ENCODE data around the gene DNAH6. TPM values are rescaled to one million over a fixed set of nuclear protein-coding genes. Genes with fewer than 3 reads are reported as not detected.

DNAH6 gene
- total and polyA plus RNA-seq, 10 of the 15 experiments (the other 5 are each of a cell fraction or from before 2014, with no cell fraction given): 0.07 to 1.0 (median 0.29) TPM

- Histone ChIP-seq H2AFZ (ENCODE audit: control insufficient read depth, low read depth, low read length) (no peak overlapping the region), H3K27ac (ENCODE audit: control insufficient read depth, insufficient read depth) (no peak overlapping the region), H3K9ac (ENCODE audit: control insufficient read depth, insufficient read depth, low read length) (no peak overlapping the region), H3K4me1 (ENCODE audit: control insufficient read depth, insufficient read depth, low read length) (no peaks in the 10 kb centered on the region), H3K4me2 (ENCODE audit: control insufficient read depth, insufficient read depth) (no peak overlapping the region), H3K9me3 (replicated peaks; ENCODE audit: control insufficient read depth, insufficient read depth, low read length) (no peaks in the 10 kb centered on the region), H3K36me3 (ENCODE audit: control insufficient read depth in 2 of 2, insufficient read depth in 2 of 2, low read length in 1 of 2) (no peaks in the 10 kb centered on the region), H3K27me3 (replicated peaks in 1 of 2; ENCODE audit: control insufficient read depth in 2 of 2, insufficient read depth in 2 of 2, low read length in 1 of 2) (0 out of 4 replicates have a peak, but pooled peaks cover 0 to 6% of the 10 kb centered on the region in 2 experiments), H3K79me2 (ENCODE audit: control insufficient read depth, insufficient read depth, low read length) (no peaks in the 10 kb centered on the region), H4K20me1 (ENCODE audit: control insufficient read depth, insufficient read depth) (no peaks in the 10 kb centered on the region), H3K4me3 (no peak overlapping the region)
- POLR2A ChIA-PET: no interaction called here
- CTCF ChIA-PET: no interaction called here
- SMC1A ChIA-PET (ENCODE audit: uncharacterized antibody, unreplicated experiment): interaction anchor here (1.7 kb wide), 1 partner anchor 264 kb away, joined by 3 read pairs; no protein-coding TSS in a partner anchor
- TF ChIP-seq SMAD5 (IDR thresholded peaks at IDR 0.05; ENCODE audit: low read depth) (no peak), USF1 (IDR thresholded peaks at IDR 0.05; ENCODE audit: borderline replicate concordance, extremely low read length, insufficient read depth, low read depth, low read length) (no peak), ASH2L (IDR thresholded peaks at IDR 0.05; ENCODE audit: borderline replicate concordance, low read depth) (no peak), NFYA (IDR thresholded peaks at IDR 0.05; ENCODE audit: borderline replicate concordance, low read depth, low read length) (no peak), SP1 (IDR thresholded peaks at IDR 0.05; ENCODE audit: low read depth, low read length) (no peak), JUND (IDR thresholded peaks at IDR 0.05; ENCODE audit: low read depth, low read length) (no peak), RBBP5 (conservative IDR thresholded peaks at IDR 0.05) (no peak), BACH1 (IDR thresholded peaks at IDR 0.05; ENCODE audit: borderline replicate concordance) (no peak), RELB (IDR thresholded peaks at IDR 0.05; ENCODE audit: low read depth) (no peak), PAX8 (IDR thresholded peaks at IDR 0.05) (no peak), EZH2 (IDR thresholded peaks at IDR 0.05; ENCODE audit: borderline replicate concordance, control insufficient read depth, low read depth, low read length) (no peak), E4F1 (IDR thresholded peaks at IDR 0.05; ENCODE audit: borderline replicate concordance, partially characterized antibody) (no peak), EGR1 (IDR thresholded peaks at IDR 0.05; ENCODE audit: borderline replicate concordance in 1 of 2, low read depth in 2 of 2, low read length in 2 of 2) (no peak), CHD1 (IDR thresholded peaks at IDR 0.05; ENCODE audit: low read depth, low read length) (no peak), HDAC2 (IDR thresholded peaks at IDR 0.05) (no peak), NR2C1 (IDR thresholded peaks at IDR 0.05) (no peak)
- no peak for DNase-seq (ENCODE audit: low read depth, low spot score)
- intact Hi-C loops (cut with micrococcal nuclease; ENCODE audit: unreplicated experiment): no loop called here
- RAD21 ChIA-PET (ENCODE audit: unreplicated experiment): no interaction called here
- in situ Hi-C loops (cut with MboI): no loop called here
- WGBS (ENCODE audit: insufficient coverage, insufficient replicate concordance, low lambda C conversion rate, missing lambda C conversion rate): 51% methylated on average over 9 of the region's 9 CpGs
- BruUV-seq (replicated peaks): no TSS peak
- ATAC-seq: no peak
- no peak for FAIRE-seq
Measured at GRCh38 chr2:84515788-84516187, 510 bp upstream of the DNAH6 start.

Data from GM12878 (cell line).